K562 (cell line): ENCODE results near the gene PPP2R1B. TPM values are rescaled to one million over a fixed set of nuclear protein-coding genes. Genes with fewer than 3 reads are reported as not detected.

Experiments
- ATAC-seq: fragments of 200-7000 bp; cut with Tn5 transposase; 3 replicates; pipeline ENCODE4 v1.9.1; 2020; ENCODE audit warnings: moderate library complexity
- BruUV-seq: library from RNA; stranded (reverse); fragments of 400-500 nt; replicated peaks from 2 replicates; lab custom pipeline; 2021; lab: Mats Ljungman, UMichigan
- CTCF ChIA-PET: fragments of 300-600 bp; formaldehyde crosslinking; extraction: SDS; loops from one replicate; lab custom pipeline; 2021; ENCODE audit warnings: low intra/inter-chr PET ratio; lab: Yijun Ruan, JAX
- POLR2A ChIA-PET: fragments of 300-600, 350-650 bp; sonication (Branson Sonifier 250); formaldehyde crosslinking; extraction: SDS; loops from one replicate; lab custom pipeline; 2021; ENCODE audit warnings: antibody characterized with exemption, inconsistent platforms; lab: Yijun Ruan, JAX
- DNase-seq, 4 experiments: peaks; one replicate each; pipeline versions ENCODE4 v3.0.0 to v3.0.0-alpha.2; 2011 to 2018; ENCODE audit warnings: low spot score in 3 of 4, mixed read lengths in 3 of 4; ENCODE audit errors: extremely low read depth in 1 of 4
- FAIRE-seq: peaks from 2 replicates; lab custom pipeline; 2011; peaks lifted over from hg19 to GRCh38; lab: Jason Lieb, UNC
- H2AFZ ChIP-seq: 2 replicates; pipeline ENCODE4 v1.6.0; 2011; ENCODE audit warnings: low read depth, low read length, control low read depth, inconsistent platforms
- H3K27ac ChIP-seq: fragments of 200-600 bp; 3 replicates; pipeline ENCODE4 v1.8.0; 2011; ENCODE audit warnings: low read depth, mild to moderate bottlenecking, control low read depth, inconsistent platforms, low read length, moderate library complexity, mixed read lengths; ENCODE audit errors: extremely low read depth
- H3K27me3 ChIP-seq, 2 experiments: fragments of 300-600 bp in 1 of 2; 2 replicates in 1 of 2; 3 replicates in 1 of 2; pipeline versions ENCODE4 v1.6.0 to v1.8.0; 2011; ENCODE audit warnings: inconsistent platforms in 2 of 2, low read length in 2 of 2, mild to moderate bottlenecking in 1 of 2, mixed read lengths in 1 of 2, moderate library complexity in 1 of 2; ENCODE audit not compliant: control insufficient read depth in 2 of 2, insufficient read depth in 2 of 2
- H3K36me3 ChIP-seq: fragments of 300-600 bp; 3 replicates; pipeline ENCODE4 v1.8.0; 2011; ENCODE audit warnings: mild to moderate bottlenecking, low read length, inconsistent platforms; ENCODE audit not compliant: control insufficient read depth, insufficient read depth
- H3K4me1 ChIP-seq, 2 experiments: fragments of 200-600 bp in 1 of 2; replicated peaks in 1 of 2; 2 replicates in 1 of 2; 3 replicates in 1 of 2; pipeline versions ENCODE4 v1.5.1 to v1.8.0; 2011; ENCODE audit warnings: inconsistent platforms in 2 of 2, low read length in 2 of 2, mild to moderate bottlenecking in 1 of 2, mixed read lengths in 1 of 2, moderate library complexity in 1 of 2; ENCODE audit not compliant: control insufficient read depth in 2 of 2, insufficient read depth in 2 of 2
- H3K4me2 ChIP-seq: 2 replicates; pipeline ENCODE4 v1.6.1; 2011; ENCODE audit warnings: low read length, control low read depth, inconsistent platforms, mixed read lengths; ENCODE audit not compliant: insufficient read depth
- H3K4me3 ChIP-seq: fragments of 200-600 bp; sonication (generic), shearing (Covaris generic); 2 replicates; pipeline ENCODE4 v1.5.1; 2016; ENCODE audit warnings: control low read depth, inconsistent platforms
- H3K79me2 ChIP-seq: fragments of 200-600 bp; 3 replicates; pipeline ENCODE4 v1.8.0; 2011; ENCODE audit warnings: low read length, inconsistent platforms; ENCODE audit not compliant: control insufficient read depth, insufficient read depth
- H3K9ac ChIP-seq, 2 experiments: 2 replicates each; pipeline versions ENCODE4 v1.6.0 to v1.6.1; 2011; ENCODE audit warnings: low read depth in 2 of 2, low read length in 2 of 2, control low read depth in 1 of 2, inconsistent platforms in 1 of 2, mild to moderate bottlenecking in 1 of 2, mixed read lengths in 1 of 2; ENCODE audit not compliant: insufficient read depth in 1 of 2
- H3K9me1 ChIP-seq: one replicate; pipeline ENCODE4 v1.6.0; 2011; ENCODE audit warnings: inconsistent platforms, mild to moderate bottlenecking, low read length, moderate library complexity; ENCODE audit not compliant: control insufficient read depth, insufficient read depth
- H3K9me3 ChIP-seq: replicated peaks from 2 replicates; pipeline ENCODE4 v1.5.1; 2011; ENCODE audit warnings: low read depth, low read length, inconsistent platforms; ENCODE audit not compliant: control insufficient read depth, insufficient read depth
- H4K20me1 ChIP-seq: replicated peaks from 2 replicates; pipeline ENCODE4 v1.6.1; 2011; ENCODE audit warnings: low read length, inconsistent platforms, mixed read lengths; ENCODE audit not compliant: control insufficient read depth, insufficient read depth
- ARID2 ChIP-seq: fragments of 450-650 bp; IDR thresholded peaks from 2 replicates; pipeline ENCODE4 v1.6.1; 2017; ENCODE audit warnings: antibody characterized with exemption, mild to moderate bottlenecking
- CHD2 ChIP-seq: IDR thresholded peaks from 2 replicates; pipeline ENCODE4 v1.6.1; 2011; ENCODE audit warnings: low read depth, low read length
- HCFC1 ChIP-seq: IDR thresholded peaks from 2 replicates; pipeline ENCODE4 v1.6.1; 2012; ENCODE audit warnings: low read depth, low read length, improper control_type of control experiment
- NFATC3 ChIP-seq: fragments of 450-650 bp; IDR thresholded peaks from 2 replicates; pipeline ENCODE4 v1.6.1; 2017; ENCODE audit warnings: mild to moderate bottlenecking
- NFRKB ChIP-seq: fragments of 450-650 bp; IDR thresholded peaks from 2 replicates; pipeline ENCODE4 v1.6.1; 2016; ENCODE audit warnings: low read depth
- U2AF1 ChIP-seq: fragments of 200-400 bp; formaldehyde crosslinking; optimal IDR thresholded peaks from 2 replicates; pipeline ENCODE3; 2017; ENCODE audit warnings: mild to moderate bottlenecking, low read depth, low read length, moderate library complexity
- ZKSCAN1 ChIP-seq: fragments of 150-350 bp; IDR thresholded peaks from 2 replicates; pipeline ENCODE4 v1.6.1; 2016; ENCODE audit warnings: low read depth, low read length
- ZNF583 ChIP-seq: fragments of 250-450 bp; sonication (Bioruptor Pico); IDR thresholded peaks from 2 replicates; pipeline ENCODE4 v1.4.0; 2020
- ZNF778 ChIP-seq: fragments of 450-650 bp; formaldehyde crosslinking; IDR thresholded peaks from 2 replicates; pipeline ENCODE4 v1.4.0; 2020; ENCODE audit warnings: mild to moderate bottlenecking, moderate library complexity
- WGBS: fragments of 100-300 bp; shearing (Covaris generic); methylation state at CpG from one replicate; pipeline ENCODE4 v1.1.6; 2016; ENCODE audit warnings: low coverage, mixed read lengths; ENCODE audit not compliant: insufficient coverage; ENCODE audit errors: missing lambda C conversion rate; 5-methylcytosine and 5-hydroxymethylcytosine counted together
- in situ Hi-C: fragments of 300-500 bp; cut with MboI; formaldehyde crosslinking; loops from 4 replicates; pipeline ENCODE4 v1.15.0; 2018; ENCODE audit warnings: inconsistent platforms, mixed read lengths
- intact Hi-C: fragments of 100-400 bp; cut with micrococcal nuclease; formaldehyde crosslinking; loops from 2 replicates; pipeline ENCODE4 v1.14.2; 2022
- polyA plus RNA-seq, 8 experiments: library from polyadenylated mRNA; depleted of rRNA in 4 of 8; stranded (reverse) in 5 of 8; unstranded in 3 of 8; fragments of >200 nt; fragmentation: Nextera tagmentation in 2 of 8; fragmentation: Illumina TruSeq in 1 of 8; extraction: Ambion mirVana in 2 of 8; extraction: Trizol in 1 of 8; gene quantifications; 2 replicates each; pipeline versions ENCODE4 v1.2.1 to v1.2.3, GENCODE V29; 2011 to 2014; ENCODE audit warnings: inconsistent platforms in 1 of 8, missing spikeins in 1 of 8
- total RNA-seq, 7 experiments: library from RNA; depleted of rRNA in 6 of 7; stranded (reverse); fragments of >200 nt in 6 of 7; fragmentation: Illumina TruSeq in 2 of 7; extraction: Trizol in 2 of 7; gene quantifications; 2 replicates each; pipeline versions ENCODE4 v1.2.1 to v1.2.3, GENCODE V29; 2011 to 2021; ENCODE audit warnings: low replicate concordance in 1 of 7
- TF ChIP-seq, protein P1 (sequence below): sonication (generic); formaldehyde crosslinking; IDR thresholded peaks from 2 replicates; pipeline ENCODE4 v1.8.1; 2022; ENCODE audit warnings: missing genetic modification reagents
- TF ChIP-seq, protein P2 (sequence below): fragments of 150-350 bp; conservative IDR thresholded peaks from 2 replicates; pipeline ENCODE4 v1.6.1; 2014; ENCODE audit warnings: low read length
- TF ChIP-seq, protein P3 (sequence below): IDR thresholded peaks from 3 replicates; pipeline ENCODE4 v1.6.1; 2011; ENCODE audit warnings: borderline replicate concordance, mild to moderate bottlenecking; ENCODE audit not compliant: insufficient read length, insufficient read depth
- TF ChIP-seq, protein P4 (sequence below): fragments of 250-450 bp; sonication (Bioruptor Pico); IDR thresholded peaks from 2 replicates; pipeline ENCODE4 v1.8.0; 2021; ENCODE audit warnings: moderate library complexity, mild to moderate bottlenecking, inconsistent platforms

PPP2R1B gene
- total and polyA plus RNA-seq, 9 of the 15 experiments (the other 6 are each of a cell fraction or from before 2014, with no cell fraction given): 24.6 to 68.5 (median 39.8) TPM

DNA sequence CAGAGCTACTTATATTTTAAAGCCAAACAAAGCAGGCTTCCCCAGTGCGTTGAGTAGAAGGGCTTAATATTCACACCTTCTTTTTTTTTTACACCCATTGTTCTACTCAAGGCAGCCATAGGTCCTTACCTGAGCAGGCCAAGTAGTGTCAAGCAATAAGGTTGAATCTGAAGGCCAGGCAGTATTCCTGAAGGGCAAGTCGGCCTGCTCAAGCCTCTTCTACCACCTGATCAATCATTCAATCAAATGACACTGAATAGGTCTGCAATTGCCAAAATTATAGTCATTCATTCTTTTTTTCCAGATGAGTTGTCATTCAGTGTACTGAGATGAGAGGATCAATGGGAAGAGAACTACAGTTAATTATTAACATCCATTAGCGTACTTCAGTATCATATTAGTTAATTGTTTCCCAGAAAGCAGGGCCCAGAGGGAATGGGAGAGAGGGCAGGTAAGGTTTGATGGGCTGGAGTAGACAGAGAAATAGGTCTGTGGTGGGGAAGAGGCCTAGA lies 11.9 kb upstream of the PPP2R1B start (continued):
- TF ChIP-seq NFATC3 (no peak), ZNF778 (no peak)
- TF ChIP-seq, all 486 proteins: peak for 0

DNA sequence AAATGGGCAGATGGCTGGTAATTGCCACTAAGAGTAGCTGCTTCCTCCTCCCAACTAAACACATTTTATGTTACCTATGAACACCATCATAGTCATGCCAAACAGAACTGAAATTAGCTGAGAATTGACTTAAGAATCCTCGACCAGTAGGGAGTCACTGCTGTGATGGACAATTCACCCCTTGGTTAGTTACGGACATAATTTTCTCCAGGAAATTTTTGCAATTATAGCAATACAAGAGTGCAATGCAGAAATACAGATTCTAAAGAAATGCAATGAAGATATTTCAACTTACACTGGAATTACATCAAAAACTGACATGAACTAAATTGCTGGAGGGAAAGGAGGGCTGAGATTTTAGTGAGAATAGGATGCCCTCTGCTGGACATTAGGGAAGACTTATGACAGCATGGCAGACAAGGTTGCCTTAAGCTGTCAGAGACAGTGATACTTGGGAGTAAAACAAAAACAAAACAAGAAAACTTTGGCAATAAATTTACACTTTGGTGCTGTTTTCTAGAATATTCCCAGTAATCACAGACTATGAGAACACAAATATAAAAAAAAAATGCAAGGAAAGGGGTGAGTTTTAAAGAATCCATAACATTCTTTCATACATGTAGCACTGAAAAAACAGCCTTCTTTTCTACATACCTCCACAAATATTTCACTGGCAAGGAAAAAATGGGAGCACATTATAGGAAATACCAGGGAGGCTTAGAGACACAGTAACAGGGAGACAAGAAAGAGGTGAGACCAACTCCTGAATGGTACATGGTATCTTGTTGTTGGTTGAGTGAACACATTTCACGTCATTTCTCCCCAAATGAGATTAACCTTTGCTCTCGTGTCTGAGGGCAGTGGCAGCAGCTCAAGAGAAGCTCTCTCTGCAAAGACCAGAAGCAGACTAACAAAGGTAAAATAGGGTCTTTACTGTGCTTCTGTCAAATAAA lies 11.2 kb upstream of the PPP2R1B start:
- BruUV-seq: no TSS peak
- ChIA-PET POLR2A (interaction anchor here (0.5 to 1.2 kb wide), 9 partner anchors 8 to 190 kb away, joined by 3 to 5 read pairs (median 3); no protein-coding TSS in a partner anchor), CTCF (interaction anchor here (1.0 to 3.8 kb wide), 7 partner anchors 10 to 323 kb away, joined by 3 to 38 read pairs (median 13); partner anchors contain the start of genes PPP2R1B and SIK2)
- Histone ChIP-seq H3K27ac (0 out of 3 replicates have a peak overlapping the region, but pooled peaks have one; percentile 6), H3K79me2 (no peaks in the 10 kb centered on the region), H3K9me1 (no peaks in the 10 kb centered on the region), H3K27me3 (no peaks in the 10 kb centered on the region), H3K4me1 (no peaks in the 10 kb centered on the region), H2AFZ (peak overlapping the region; percentile 28), H3K36me3 (no peaks in the 10 kb centered on the region), H4K20me1 (no peaks in the 10 kb centered on the region), H3K9me3 (no peaks in the 10 kb centered on the region), H3K9ac (no peak overlapping the region), H3K4me3 (no peak overlapping the region), H3K4me2 (no peak overlapping the region)
- DNase-seq: peak; percentile 59 to 77 (median 65)
- ATAC-seq: peak; percentile 97
- intact Hi-C loops: loop anchor here (1.0 kb wide), 5 partner anchors 64 to 323 kb away; partner anchors contain the start of gene SIK2
- WGBS: 68% methylated on average over 4 of the region's 4 CpGs
- in situ Hi-C loops: loop anchor here (5.0 kb wide), 1 partner anchor 175 kb away; the partner anchor contains the start of gene SIK2
- FAIRE-seq: peak; percentile 93
- TF ChIP-seq, protein P1, sequence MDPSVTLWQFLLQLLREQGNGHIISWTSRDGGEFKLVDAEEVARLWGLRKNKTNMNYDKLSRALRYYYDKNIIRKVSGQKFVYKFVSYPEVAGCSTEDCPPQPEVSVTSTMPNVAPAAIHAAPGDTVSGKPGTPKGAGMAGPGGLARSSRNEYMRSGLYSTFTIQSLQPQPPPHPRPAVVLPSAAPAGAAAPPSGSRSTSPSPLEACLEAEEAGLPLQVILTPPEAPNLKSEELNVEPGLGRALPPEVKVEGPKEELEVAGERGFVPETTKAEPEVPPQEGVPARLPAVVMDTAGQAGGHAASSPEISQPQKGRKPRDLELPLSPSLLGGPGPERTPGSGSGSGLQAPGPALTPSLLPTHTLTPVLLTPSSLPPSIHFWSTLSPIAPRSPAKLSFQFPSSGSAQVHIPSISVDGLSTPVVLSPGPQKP (CRISPR knock-in tag): no peak
- TF ChIP-seq, protein P2, sequence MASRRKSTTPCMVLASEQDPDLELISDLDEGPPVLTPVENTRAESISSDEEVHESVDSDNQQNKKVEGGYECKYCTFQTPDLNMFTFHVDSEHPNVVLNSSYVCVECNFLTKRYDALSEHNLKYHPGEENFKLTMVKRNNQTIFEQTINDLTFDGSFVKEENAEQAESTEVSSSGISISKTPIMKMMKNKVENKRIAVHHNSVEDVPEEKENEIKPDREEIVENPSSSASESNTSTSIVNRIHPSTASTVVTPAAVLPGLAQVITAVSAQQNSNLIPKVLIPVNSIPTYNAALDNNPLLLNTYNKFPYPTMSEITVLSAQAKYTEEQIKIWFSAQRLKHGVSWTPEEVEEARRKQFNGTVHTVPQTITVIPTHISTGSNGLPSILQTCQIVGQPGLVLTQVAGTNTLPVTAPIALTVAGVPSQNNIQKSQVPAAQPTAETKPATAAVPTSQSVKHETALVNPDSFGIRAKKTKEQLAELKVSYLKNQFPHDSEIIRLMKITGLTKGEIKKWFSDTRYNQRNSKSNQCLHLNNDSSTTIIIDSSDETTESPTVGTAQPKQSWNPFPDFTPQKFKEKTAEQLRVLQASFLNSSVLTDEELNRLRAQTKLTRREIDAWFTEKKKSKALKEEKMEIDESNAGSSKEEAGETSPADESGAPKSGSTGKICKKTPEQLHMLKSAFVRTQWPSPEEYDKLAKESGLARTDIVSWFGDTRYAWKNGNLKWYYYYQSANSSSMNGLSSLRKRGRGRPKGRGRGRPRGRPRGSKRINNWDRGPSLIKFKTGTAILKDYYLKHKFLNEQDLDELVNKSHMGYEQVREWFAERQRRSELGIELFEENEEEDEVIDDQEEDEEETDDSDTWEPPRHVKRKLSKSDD: no peak
- TF ChIP-seq ZKSCAN1 (no peak), ARID2 (peak; percentile 94), ZNF583 (CRISPR knock-in tag) (no peak), HCFC1 (no peak), U2AF1 (no peak), CHD2 (no peak), NFRKB (no peak)
- TF ChIP-seq, protein P3, sequence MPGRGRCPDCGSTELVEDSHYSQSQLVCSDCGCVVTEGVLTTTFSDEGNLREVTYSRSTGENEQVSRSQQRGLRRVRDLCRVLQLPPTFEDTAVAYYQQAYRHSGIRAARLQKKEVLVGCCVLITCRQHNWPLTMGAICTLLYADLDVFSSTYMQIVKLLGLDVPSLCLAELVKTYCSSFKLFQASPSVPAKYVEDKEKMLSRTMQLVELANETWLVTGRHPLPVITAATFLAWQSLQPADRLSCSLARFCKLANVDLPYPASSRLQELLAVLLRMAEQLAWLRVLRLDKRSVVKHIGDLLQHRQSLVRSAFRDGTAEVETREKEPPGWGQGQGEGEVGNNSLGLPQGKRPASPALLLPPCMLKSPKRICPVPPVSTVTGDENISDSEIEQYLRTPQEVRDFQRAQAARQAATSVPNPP: no peak
- TF ChIP-seq, protein P4, sequence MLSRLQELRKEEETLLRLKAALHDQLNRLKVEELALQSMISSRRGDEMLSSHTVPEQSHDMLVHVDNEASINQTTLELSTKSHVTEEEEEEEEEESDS: no peak
